Mammary epithelial cell (primary cell): ENCODE measurements around the gene PURA.

ENCODE experiments used
- EZH2 ChIP-seq: IDR thresholded peaks from 2 replicates; pipeline ENCODE4 v1.6.1; 2012; ENCODE audit warnings: low read length, inconsistent platforms, borderline replicate concordance
- TF ChIP-seq, protein P1 (sequence below), 2 donors: IDR thresholded peaks in 1 of 2; conservative IDR thresholded peaks in 1 of 2; 2 replicates each; pipeline ENCODE4 v1.5.1; 2011 to 2012; ENCODE audit warnings: inconsistent platforms in 2 of 2, low read length in 2 of 2, mild to moderate bottlenecking in 2 of 2, control low read depth in 1 of 2, low read depth in 1 of 2; ENCODE audit not compliant: insufficient read depth in 1 of 2; ENCODE audit errors: extremely low read depth in 1 of 2

- TF ChIP-seq, protein P1, sequence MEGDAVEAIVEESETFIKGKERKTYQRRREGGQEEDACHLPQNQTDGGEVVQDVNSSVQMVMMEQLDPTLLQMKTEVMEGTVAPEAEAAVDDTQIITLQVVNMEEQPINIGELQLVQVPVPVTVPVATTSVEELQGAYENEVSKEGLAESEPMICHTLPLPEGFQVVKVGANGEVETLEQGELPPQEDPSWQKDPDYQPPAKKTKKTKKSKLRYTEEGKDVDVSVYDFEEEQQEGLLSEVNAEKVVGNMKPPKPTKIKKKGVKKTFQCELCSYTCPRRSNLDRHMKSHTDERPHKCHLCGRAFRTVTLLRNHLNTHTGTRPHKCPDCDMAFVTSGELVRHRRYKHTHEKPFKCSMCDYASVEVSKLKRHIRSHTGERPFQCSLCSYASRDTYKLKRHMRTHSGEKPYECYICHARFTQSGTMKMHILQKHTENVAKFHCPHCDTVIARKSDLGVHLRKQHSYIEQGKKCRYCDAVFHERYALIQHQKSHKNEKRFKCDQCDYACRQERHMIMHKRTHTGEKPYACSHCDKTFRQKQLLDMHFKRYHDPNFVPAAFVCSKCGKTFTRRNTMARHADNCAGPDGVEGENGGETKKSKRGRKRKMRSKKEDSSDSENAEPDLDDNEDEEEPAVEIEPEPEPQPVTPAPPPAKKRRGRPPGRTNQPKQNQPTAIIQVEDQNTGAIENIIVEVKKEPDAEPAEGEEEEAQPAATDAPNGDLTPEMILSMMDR (conservative IDR thresholded peaks at IDR 0.05 in 1 of 2, IDR thresholded peaks at IDR 0.05 in 1 of 2; ENCODE audit: extremely low read depth in 1 of 2, insufficient read depth in 1 of 2, low read depth in 1 of 2, low read length in 2 of 2), result no peak
- no peak for TF ChIP-seq EZH2
These were observed 22.7 kb downstream of the PURA start for GRCh38 chr5:140136624-140137023.
